ENCODE measurements around the gene SUV39H2. TPM values are rescaled to one million over a fixed set of nuclear protein-coding genes. Genes with fewer than 3 reads are reported as not detected.

The SUV39H2 gene
- total RNA-seq, 5 donors from 2014 or later (not counting 1 experiment from before 2014, with no cell fraction given) = 2.4 to 5.1 (median 3.4) TPM

Other genes with a start within 250 kb of the SUV39H2 start
- 100 to 1,000 TPM; 175 to 298 (median 214) TPM for gene FAM107B, start 104.0 kb upstream of the SUV39H2 start, total RNA-seq
- gene CDNF, start 40.8 kb upstream of the SUV39H2 start, total RNA-seq = 1 to 10 TPM; 1.5 to 4.0 (median 2.5) TPM
- 10 to 100 TPM; 13.0 to 19.5 (median 15.0) TPM for gene HSPA14, start 40.6 kb upstream of the SUV39H2 start, total RNA-seq
- gene MSANTD7, start 40.6 kb upstream of the SUV39H2 start, total RNA-seq = 10 to 100 TPM; 11.7 to 31.5 (median 14.9) TPM
- gene DCLRE1C, start 75.2 kb downstream of the SUV39H2 start, total RNA-seq = 10 to 100 TPM; 13.6 to 26.5 (median 23.1) TPM
- not detected for gene MEIG1, start 80.5 kb downstream of the SUV39H2 start, total RNA-seq
- not detected for gene OLAH, start 165.1 kb downstream of the SUV39H2 start, total RNA-seq
- under 1 TPM in 3 of 5 donors, not detected in 2; 0.28 to 0.98 (median 0.35) TPM for gene ACBD7, start 209.9 kb downstream of the SUV39H2 start, total RNA-seq
- 10 to 100 TPM in 4 of 5 donors, 1 to 10 TPM in 1; 8.2 to 21.0 (median 16.6) TPM for gene RPP38, start 218.5 kb downstream of the SUV39H2 start, total RNA-seq

All from T-cell (primary cell).